Spleen (tissue), 11 donors: ENCODE results near the gene PHACTR1. TPM values are rescaled to one million over a fixed set of nuclear protein-coding genes. Genes with fewer than 3 reads are reported as not detected.

ENCODE experiments used
- DNase-seq: peaks from one replicate; pipeline ENCODE4 v3.0.0-alpha.2; 2020
- H3K27ac ChIP-seq, 8 donors: fragments of 200-600 bp; sonication (generic) in 7 of 8; 1 replicate in 4 of 8; 2 replicates in 4 of 8; pipeline versions ENCODE4 v1.5.0 to v1.8.0; 2016 to 2021; ENCODE audit warnings: inconsistent platforms in 4 of 8, mild to moderate bottlenecking in 4 of 8, moderate library complexity in 1 of 8
- H3K27me3 ChIP-seq, 7 donors: fragments of 200-600 bp; sonication (generic) in 6 of 7; replicated peaks in 1 of 7; 1 replicate in 4 of 7; 2 replicates in 3 of 7; pipeline versions ENCODE4 v1.5.0 to v1.8.0; 2016 to 2021; ENCODE audit warnings: inconsistent platforms in 3 of 7, mild to moderate bottlenecking in 1 of 7
- H3K36me3 ChIP-seq, 6 donors: fragments of 200-600 bp; sonication (generic) in 5 of 6; 1 replicate in 4 of 6; 2 replicates in 2 of 6; pipeline versions ENCODE4 v1.5.0 to v1.8.0; 2016 to 2021; ENCODE audit warnings: inconsistent platforms in 2 of 6
- H3K4me1 ChIP-seq, 6 donors: fragments of 200-600 bp; sonication (generic) in 5 of 6; 1 replicate in 3 of 6; 2 replicates in 3 of 6; pipeline versions ENCODE4 v1.5.0 to v1.8.0; 2016 to 2021; ENCODE audit warnings: inconsistent platforms in 3 of 6
- H3K4me3 ChIP-seq, 8 donors: fragments of 200-600 bp; sonication (generic) in 7 of 8; 1 replicate in 4 of 8; 2 replicates in 4 of 8; pipeline versions ENCODE4 v1.5.0 to v1.8.0; 2016 to 2021; ENCODE audit warnings: inconsistent platforms in 4 of 8, mild to moderate bottlenecking in 4 of 8, moderate library complexity in 2 of 8
- H3K9me3 ChIP-seq, 8 donors: fragments of 200-600 bp; sonication (generic) in 7 of 8; 1 replicate in 4 of 8; 2 replicates in 4 of 8; pipeline versions ENCODE4 v1.5.0 to v1.8.0; 2016 to 2021; ENCODE audit warnings: inconsistent platforms in 4 of 8
- CTCF ChIP-seq, 11 experiments: fragments of 200-600 bp in 7 of 11; fragments of 450-650 bp in 4 of 11; sonication (generic) in 4 of 11; IDR thresholded peaks in 8 of 11; conservative IDR thresholded peaks in 3 of 11; 1 replicate in 7 of 11; 2 replicates in 4 of 11; pipeline versions ENCODE4 v1.4.0 to v1.8.0; 2016 to 2021; ENCODE audit warnings: antibody characterized with exemption in 11 of 11, inconsistent platforms in 4 of 11, mild to moderate bottlenecking in 1 of 11
- POLR2A ChIP-seq, 3 donors: fragments of 450-650 bp; IDR thresholded peaks; one replicate each; pipeline ENCODE4 v1.5.1; 2017; ENCODE audit warnings: antibody characterized with exemption in 3 of 3, mild to moderate bottlenecking in 1 of 3
- POLR2AphosphoS5 ChIP-seq, 3 donors: sonication (generic); formaldehyde crosslinking; IDR thresholded peaks; one replicate each; pipeline ENCODE4 v1.5.1; 2017; ENCODE audit warnings: antibody characterized with exemption in 3 of 3
- WGBS, 5 donors: extraction: QIAGEN DNeasy Blood & Tissue Kit in 3 of 5; methylation state at CpG; one replicate each; pipeline versions ENCODE4 v1.1.5 to v1.1.7; 2013 to 2018; 5-methylcytosine and 5-hydroxymethylcytosine counted together
- intact Hi-C: fragments of 100-400 bp; cut with DNase I; formaldehyde crosslinking; loops from one replicate; pipeline ENCODE4 v1.15.0; 2023; ENCODE audit warnings: low total_unique reads
- polyA plus RNA-seq, 3 donors: library from polyadenylated mRNA; stranded (reverse); fragments of 200-250 nt; gene quantifications; one replicate each; pipeline ENCODE4 v1.2.1, GENCODE V29; 2013
- total RNA-seq, 7 donors: library from RNA; depleted of rRNA in 3 of 7; stranded (reverse); fragments of >200 nt in 3 of 7; fragmentation: NEBNext Ultra II Directional in 4 of 7; extraction: Animal tissue kit (Norgen Biotek cat#: 25700) in 4 of 7; gene quantifications; one replicate each; pipeline versions ENCODE4 v1.1.0 to v1.2.1, GENCODE V29; 2016 to 2021
- donor health status: healthy with polysubstance abuse.
- donor health status: DM: no; HTN: no; CAD: no; lungs with moderate emphysema.
- donor health status: DM: no; HTN: no; CAD: no.
- donor health status: Bipolar disorder and iron deficiency.
- donor health status: healthy.
- donor health status: DM: no; HTN: no; CAD: no.
- donor health status: DM: yes; HTN: yes; CAD: no.

Gene PHACTR1
- total and polyA plus RNA-seq, 10 donors, result 8.5 to 45.3 (median 30.8) TPM

DNA sequence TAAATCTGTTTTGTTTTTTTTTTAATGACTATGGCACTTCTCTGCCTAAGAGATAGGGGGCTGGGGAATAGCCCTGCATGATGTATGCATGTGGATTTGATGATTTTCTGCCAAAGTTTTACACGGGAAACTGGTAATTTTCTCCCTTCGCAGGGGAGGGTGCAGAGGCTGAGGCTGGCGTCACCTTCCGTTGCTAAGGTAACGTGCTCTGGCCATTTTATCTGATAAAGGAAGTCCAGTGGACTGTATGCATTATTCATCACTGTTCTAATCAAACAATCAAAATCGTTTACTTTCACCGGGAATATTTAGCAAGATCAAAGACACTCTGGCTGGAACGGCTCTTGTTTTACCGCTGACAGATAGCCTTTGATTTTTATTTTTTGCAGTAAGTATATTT lies 789 bp downstream of the PHACTR1 start:
- H3K27me3 ChIP-seq, result peaks cover 0 to 40% (median 18%) of the 10 kb centered on the region in 7 donors
- intact Hi-C loops, result no loop called here

GRCh38 chr6:12718015-12718414 lies 1.4 kb downstream of the PHACTR1 start:
- no peak overlapping the region for H3K27ac ChIP-seq
- DNase-seq, result no peak
- intact Hi-C loops, result no loop called here
- no peak overlapping the region for H3K4me3 ChIP-seq
- no peaks in the 10 kb centered on the region for H3K36me3 ChIP-seq
- H3K9me3 ChIP-seq, result no peaks in the 10 kb centered on the region
- H3K27me3 ChIP-seq, result peaks cover 0 to 36% (median 18%) of the 10 kb centered on the region in 7 donors
- 54 to 73% (median 63%) methylated on average over 9 of the region's 9 CpGs for WGBS, 5 donors
- H3K4me1 ChIP-seq, result no peaks in the 10 kb centered on the region
- TF ChIP-seq POLR2A (IDR thresholded peaks at IDR 0.05), result no peak
- TF ChIP-seq CTCF (IDR thresholded peaks at IDR 0.05 in 8 of 11, conservative IDR thresholded peaks at IDR 0.05 in 3 of 11), result no peak
- TF ChIP-seq POLR2AphosphoS5 (IDR thresholded peaks at IDR 0.05), result no peak

More for the DNA sequence above, 789 bp downstream of the PHACTR1 start:
- H3K36me3 ChIP-seq, result no peaks in the 10 kb centered on the region
- no peak overlapping the region for H3K4me3 ChIP-seq
- TF ChIP-seq CTCF (IDR thresholded peaks at IDR 0.05 in 8 of 11, conservative IDR thresholded peaks at IDR 0.05 in 3 of 11) (no peak), POLR2A (IDR thresholded peaks at IDR 0.05) (no peak), POLR2AphosphoS5 (IDR thresholded peaks at IDR 0.05) (no peak)
- no peak overlapping the region for H3K27ac ChIP-seq
- 64 to 81% (median 70%) methylated on average over 9 of the region's 9 CpGs for WGBS, 5 donors
- DNase-seq, result no peak
- no peaks in the 10 kb centered on the region for H3K4me1 ChIP-seq
- H3K9me3 ChIP-seq, result no peaks in the 10 kb centered on the region

DNA sequence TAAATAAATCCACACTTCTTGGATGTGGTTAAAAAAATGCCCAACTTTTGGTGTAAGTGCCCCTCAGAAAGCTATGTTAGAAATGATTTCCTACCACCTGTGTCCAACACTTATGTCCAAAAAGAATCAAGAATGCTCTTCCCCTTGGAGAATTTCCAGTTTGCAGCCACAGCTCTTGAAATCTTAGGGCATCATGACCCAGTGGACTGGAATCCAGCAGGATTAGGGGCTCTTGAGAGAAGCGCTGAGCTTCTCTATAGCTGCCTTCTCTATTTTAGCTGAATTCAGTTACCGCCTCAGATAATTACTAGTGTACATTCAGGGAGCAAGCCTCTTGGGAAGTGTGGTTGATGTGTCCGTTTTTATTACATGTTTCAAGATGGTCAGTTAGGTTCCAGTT lies 2.5 kb downstream of the PHACTR1 start:
- 56 to 89% (median 88%) methylated on average over 3 of the region's 3 CpGs for WGBS, 5 donors
- Histone ChIP-seq H3K9me3 (no peaks in the 10 kb centered on the region), H3K4me1 (no peaks in the 10 kb centered on the region), H3K27ac (no peak overlapping the region), H3K4me3 (no peak overlapping the region), H3K36me3 (no peaks in the 10 kb centered on the region), H3K27me3 (peaks cover 0 to 35% (median 18%) of the 10 kb centered on the region in 7 donors)
- DNase-seq, result no peak
- TF ChIP-seq POLR2A (IDR thresholded peaks at IDR 0.05) (no peak), POLR2AphosphoS5 (IDR thresholded peaks at IDR 0.05) (no peak), CTCF (IDR thresholded peaks at IDR 0.05 in 8 of 11, conservative IDR thresholded peaks at IDR 0.05 in 3 of 11) (no peak)
- intact Hi-C loops, result no loop called here

DNA sequence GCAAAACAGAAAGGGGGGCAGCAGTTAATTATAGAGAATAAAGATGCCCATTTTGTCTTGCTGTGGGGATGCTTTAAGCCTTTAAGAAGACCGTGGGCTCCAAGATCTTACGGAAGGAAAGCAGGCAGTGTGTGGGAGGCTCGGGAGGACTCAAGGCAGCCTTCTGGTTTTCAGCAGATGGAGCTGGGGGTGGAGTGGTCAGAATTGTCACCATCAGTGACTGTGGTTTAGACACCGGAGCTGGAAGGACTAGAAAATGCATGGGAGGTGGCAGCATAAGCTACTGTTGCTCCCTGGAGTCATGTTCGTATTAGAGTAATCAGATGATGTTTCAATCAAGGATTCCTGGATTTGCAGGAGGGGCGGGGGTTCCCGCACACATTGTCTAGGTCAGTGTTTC lies 3.7 kb downstream of the PHACTR1 start:
- Histone ChIP-seq H3K27me3 (peaks cover 0 to 35% (median 18%) of the 10 kb centered on the region in 7 donors), H3K9me3 (no peaks in the 10 kb centered on the region), H3K4me3 (no peak overlapping the region), H3K4me1 (no peaks in the 10 kb centered on the region), H3K36me3 (no peaks in the 10 kb centered on the region), H3K27ac (no peak overlapping the region)
- no peak for TF ChIP-seq CTCF (IDR thresholded peaks at IDR 0.05 in 8 of 11, conservative IDR thresholded peaks at IDR 0.05 in 3 of 11)
- TF ChIP-seq POLR2AphosphoS5 (IDR thresholded peaks at IDR 0.05), result no peak
- no peak for TF ChIP-seq POLR2A (IDR thresholded peaks at IDR 0.05)
- WGBS, 5 donors, result 74 to 90% (median 82%) methylated on average over 7 of the region's 7 CpGs
- no peak for DNase-seq
- intact Hi-C loops, result no loop called here
